Fibroblast of villous mesenchyme (primary cell): ENCODE results near the gene FAM217B. TPM values are rescaled to one million over a fixed set of nuclear protein-coding genes. Genes with fewer than 3 reads are reported as not detected.

Experiments
- DNase-seq: peaks from one replicate; pipeline ENCODE4 v3.0.0-alpha.2; 2010; ENCODE audit warnings: low read depth
- H3K4me3 ChIP-seq: 2 replicates; pipeline ENCODE4 v1.5.1; 2011; ENCODE audit warnings: low read depth, mild to moderate bottlenecking, low read length
- CTCF ChIP-seq: IDR thresholded peaks from 2 replicates; pipeline ENCODE4 v1.5.1; 2012; ENCODE audit warnings: low read depth, mild to moderate bottlenecking, low read length; ENCODE audit not compliant: insufficient read depth
- total RNA-seq: library from RNA; depleted of rRNA; stranded (reverse); fragments of >200 nt; gene quantifications from 2 replicates; pipeline ENCODE4 v1.2.3, GENCODE V29; 2012

Gene FAM217B
- total RNA-seq, 1 donor, result 5.6 TPM

GRCh38 chr20:59984541-59984940, 44.4 kb downstream of the FAM217B start:
- H3K4me3 ChIP-seq, result no peak overlapping the region
- no peak for TF ChIP-seq CTCF
- no peak for DNase-seq

GRCh38 chr20:59985164-59985563, 45.0 kb downstream of the FAM217B start:
- H3K4me3 ChIP-seq, result no peak overlapping the region
- no peak for DNase-seq
- no peak for TF ChIP-seq CTCF

- DNase-seq, result no peak
- no peak for TF ChIP-seq CTCF
- no peak overlapping the region for H3K4me3 ChIP-seq
Observed at GRCh38 chr20:59985864-59986263, 45.7 kb downstream of the FAM217B start.

GRCh38 chr20:59987135-59987534, 46.9 kb downstream of the FAM217B start:
- no peak for DNase-seq
- H3K4me3 ChIP-seq, result no peak overlapping the region
- TF ChIP-seq CTCF, result no peak

- H3K4me3 ChIP-seq, result no peak overlapping the region
- TF ChIP-seq CTCF, result no peak
- DNase-seq, result no peak
Observed at GRCh38 chr20:59988141-59988540, 48.0 kb downstream of the FAM217B start.

GRCh38 chr20:59992526-59993084, 52.4 kb downstream of the FAM217B start:
- no peak for TF ChIP-seq CTCF
- DNase-seq, result no peak
- H3K4me3 ChIP-seq, result no peak overlapping the region
